GM18951 (cell line): ENCODE measurements around the gene GIMAP8.
"Not testable (repeated sequence)": the region's sequence is repeated elsewhere in the genome, so short reads cannot be mapped to it uniquely, and the experiment has no call there.

Experiments used
- POLR2A ChIP-seq: IDR thresholded peaks from 4 replicates; pipeline ENCODE4 v1.6.1; 2011; ENCODE audit warnings: mild to moderate bottlenecking; ENCODE audit not compliant: insufficient read length, insufficient read depth; ENCODE audit errors: extremely low read depth
- in situ Hi-C: fragments of 300-500 bp; cut with MboI; formaldehyde crosslinking; loops from one replicate; pipeline ENCODE4 v1.12.0; 2022; ENCODE audit warnings: low sequenced_read_pairs, mixed read lengths, inconsistent platforms; ENCODE audit not compliant: unreplicated experiment

The GIMAP8 gene

GRCh38 chr7:150465414-150465813 lies 15.0 kb downstream of the GIMAP8 start:
- TF ChIP-seq POLR2A, result no peak
- in situ Hi-C loops, result loop anchor here (10.0 kb wide), 1 partner anchor 289 kb away; no protein-coding TSS in a partner anchor

- in situ Hi-C loops, result loop anchor here (10.0 kb wide), 1 partner anchor 288 kb away; no protein-coding TSS in a partner anchor
- no peak for TF ChIP-seq POLR2A
Observed at GRCh38 chr7:150466477-150466876, 16.0 kb downstream of the GIMAP8 start.

GRCh38 chr7:150468241-150468640 lies 17.8 kb downstream of the GIMAP8 start:
- no peak for TF ChIP-seq POLR2A
- in situ Hi-C loops, result loop anchor here (10.0 kb wide), 1 partner anchor 287 kb away; no protein-coding TSS in a partner anchor

- in situ Hi-C loops, result no loop called here
Observed at GRCh38 chr7:150471886-150472285, 21.5 kb downstream of the GIMAP8 start.

GRCh38 chr7:150473902-150474301 lies 23.5 kb downstream of the GIMAP8 start:
- TF ChIP-seq POLR2A, result no peak

More at GRCh38 chr7:150471886-150472285, 21.5 kb downstream of the GIMAP8 start:
- TF ChIP-seq POLR2A, result no peak

GRCh38 chr7:150476285-150476684 lies 25.9 kb downstream of the GIMAP8 start:
- TF ChIP-seq POLR2A, result no peak

More at GRCh38 chr7:150473902-150474301, 23.5 kb downstream of the GIMAP8 start:
- in situ Hi-C loops, result no loop called here

GRCh38 chr7:150476819-150477631 lies 26.6 kb downstream of the GIMAP8 start:
- TF ChIP-seq POLR2A, result no peak
- in situ Hi-C loops, result no loop called here

More at GRCh38 chr7:150476285-150476684, 25.9 kb downstream of the GIMAP8 start:
- in situ Hi-C loops, result no loop called here

- in situ Hi-C loops, result no loop called here
- TF ChIP-seq POLR2A, result no peak
Observed at GRCh38 chr7:150479023-150479716, 28.7 kb downstream of the GIMAP8 start.

- in situ Hi-C loops, result no loop called here
- no peak for TF ChIP-seq POLR2A
Observed at GRCh38 chr7:150481186-150481920, 30.9 kb downstream of the GIMAP8 start.

- TF ChIP-seq POLR2A, result no peak
- in situ Hi-C loops, result no loop called here
Observed at GRCh38 chr7:150481922-150482321, 31.5 kb downstream of the GIMAP8 start.

- in situ Hi-C loops, result not testable (repeated sequence)
Observed at GRCh38 chr7:150483514-150483913, 33.1 kb downstream of the GIMAP8 start.

- in situ Hi-C loops, result not testable (repeated sequence)
Observed at GRCh38 chr7:150484071-150484470, 33.6 kb downstream of the GIMAP8 start.

GRCh38 chr7:150487625-150488024 lies 37.2 kb downstream of the GIMAP8 start:
- TF ChIP-seq POLR2A, result no peak
- in situ Hi-C loops, result no loop called here

- TF ChIP-seq POLR2A, result no peak
- in situ Hi-C loops, result no loop called here
Observed at GRCh38 chr7:150489782-150490181, 39.4 kb downstream of the GIMAP8 start.

- in situ Hi-C loops, result not testable (repeated sequence)
Observed at GRCh38 chr7:150493442-150493841, 43.0 kb downstream of the GIMAP8 start.
